Measurements from ENCODE around the gene CISH. TPM values are rescaled to one million over a fixed set of nuclear protein-coding genes. Genes with fewer than 3 reads are reported as not detected.

Gene CISH
- total RNA-seq, 4 donors from 2014 or later: 3.3 to 50.5 (median 20.3) TPM

DNA sequence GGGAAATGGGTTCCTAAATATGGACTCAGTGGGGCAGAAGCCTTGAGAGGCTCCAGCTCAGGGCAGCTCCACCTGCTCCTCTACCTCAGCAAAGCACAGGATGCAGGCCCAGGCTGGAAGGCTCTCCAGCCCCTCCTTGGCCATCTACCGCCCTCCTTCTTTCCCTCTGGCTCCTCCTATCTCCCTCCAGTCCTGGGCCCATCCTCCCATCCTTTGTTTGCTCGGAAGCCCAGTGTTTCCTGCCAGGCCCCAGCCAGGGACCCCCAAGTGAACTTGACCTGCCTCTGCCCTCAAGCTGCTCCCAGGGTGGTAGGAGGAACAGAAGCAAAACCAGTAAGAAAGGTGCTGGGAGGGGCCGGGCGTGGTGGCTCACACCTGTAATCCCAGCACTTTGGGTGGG lies 25.4 kb upstream of the CISH start:
- Histone ChIP-seq H3K4me3 (no peak overlapping the region), H3K36me3 (peaks cover 0 to 24% of the 10 kb centered on the region in 2 donors), H3K4me1 (peaks cover 32 to 47% of the 10 kb centered on the region in 2 donors), H3K27ac (peak overlapping the region in 3 of 4 donors; percentile 43 to 64 (median 43)), H3K27me3 (no peaks in the 10 kb centered on the region), H3K9me3 (no peaks in the 10 kb centered on the region)
- intact Hi-C loops (cut with DNase I; ENCODE audit: low total_unique reads) (no loop called here), in situ Hi-C loops (cut with MboI; ENCODE audit: low sequenced_read_pairs in 4 of 4) (no loop called here)
- ATAC-seq (no peak), DNase-seq (no peak)
- no peak for TF ChIP-seq POLR2A (IDR thresholded peaks at IDR 0.05)
- TF ChIP-seq, protein P1, sequence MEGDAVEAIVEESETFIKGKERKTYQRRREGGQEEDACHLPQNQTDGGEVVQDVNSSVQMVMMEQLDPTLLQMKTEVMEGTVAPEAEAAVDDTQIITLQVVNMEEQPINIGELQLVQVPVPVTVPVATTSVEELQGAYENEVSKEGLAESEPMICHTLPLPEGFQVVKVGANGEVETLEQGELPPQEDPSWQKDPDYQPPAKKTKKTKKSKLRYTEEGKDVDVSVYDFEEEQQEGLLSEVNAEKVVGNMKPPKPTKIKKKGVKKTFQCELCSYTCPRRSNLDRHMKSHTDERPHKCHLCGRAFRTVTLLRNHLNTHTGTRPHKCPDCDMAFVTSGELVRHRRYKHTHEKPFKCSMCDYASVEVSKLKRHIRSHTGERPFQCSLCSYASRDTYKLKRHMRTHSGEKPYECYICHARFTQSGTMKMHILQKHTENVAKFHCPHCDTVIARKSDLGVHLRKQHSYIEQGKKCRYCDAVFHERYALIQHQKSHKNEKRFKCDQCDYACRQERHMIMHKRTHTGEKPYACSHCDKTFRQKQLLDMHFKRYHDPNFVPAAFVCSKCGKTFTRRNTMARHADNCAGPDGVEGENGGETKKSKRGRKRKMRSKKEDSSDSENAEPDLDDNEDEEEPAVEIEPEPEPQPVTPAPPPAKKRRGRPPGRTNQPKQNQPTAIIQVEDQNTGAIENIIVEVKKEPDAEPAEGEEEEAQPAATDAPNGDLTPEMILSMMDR (IDR thresholded peaks at IDR 0.05 in 4 of 5, conservative IDR thresholded peaks at IDR 0.05 in 1 of 5): no peak

DNA sequence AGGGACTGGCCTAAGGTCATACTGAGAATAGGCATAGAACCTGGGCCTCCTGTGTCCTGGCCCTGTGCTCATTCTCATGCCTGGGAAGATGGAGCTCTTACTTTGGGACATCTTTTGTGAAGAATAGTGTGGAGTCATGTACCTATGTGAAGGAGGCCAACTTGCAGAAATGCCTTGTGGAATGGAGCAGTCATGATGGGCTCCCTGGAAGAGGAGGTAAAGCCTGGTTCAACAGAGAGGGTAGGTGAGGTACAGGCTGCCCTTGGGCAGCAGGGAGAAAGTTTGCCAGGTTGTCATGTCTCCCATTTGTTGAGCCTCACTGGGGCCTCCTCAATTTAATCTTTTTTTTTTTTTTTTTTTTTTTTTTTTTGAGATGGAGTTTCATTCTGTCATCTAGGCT lies 23.5 kb upstream of the CISH start:
- in situ Hi-C loops (cut with MboI; ENCODE audit: low sequenced_read_pairs in 4 of 4): no loop called here
- Histone ChIP-seq H3K9me3 (no peaks in the 10 kb centered on the region), H3K4me3 (no peak overlapping the region), H3K27ac (peak overlapping the region in 2 of 4 donors; percentile 15 to 50), H3K36me3 (peaks cover 0 to 5% of the 10 kb centered on the region in 2 donors), H3K27me3 (no peaks in the 10 kb centered on the region), H3K4me1 (peaks cover 40 to 67% of the 10 kb centered on the region in 2 donors)
- no peak for DNase-seq
- ATAC-seq: no peak
- TF ChIP-seq, protein P1 (IDR thresholded peaks at IDR 0.05 in 4 of 5, conservative IDR thresholded peaks at IDR 0.05 in 1 of 5): no peak
- no peak for TF ChIP-seq POLR2A (IDR thresholded peaks at IDR 0.05)
- intact Hi-C loops (cut with DNase I; ENCODE audit: low total_unique reads): no loop called here

DNA sequence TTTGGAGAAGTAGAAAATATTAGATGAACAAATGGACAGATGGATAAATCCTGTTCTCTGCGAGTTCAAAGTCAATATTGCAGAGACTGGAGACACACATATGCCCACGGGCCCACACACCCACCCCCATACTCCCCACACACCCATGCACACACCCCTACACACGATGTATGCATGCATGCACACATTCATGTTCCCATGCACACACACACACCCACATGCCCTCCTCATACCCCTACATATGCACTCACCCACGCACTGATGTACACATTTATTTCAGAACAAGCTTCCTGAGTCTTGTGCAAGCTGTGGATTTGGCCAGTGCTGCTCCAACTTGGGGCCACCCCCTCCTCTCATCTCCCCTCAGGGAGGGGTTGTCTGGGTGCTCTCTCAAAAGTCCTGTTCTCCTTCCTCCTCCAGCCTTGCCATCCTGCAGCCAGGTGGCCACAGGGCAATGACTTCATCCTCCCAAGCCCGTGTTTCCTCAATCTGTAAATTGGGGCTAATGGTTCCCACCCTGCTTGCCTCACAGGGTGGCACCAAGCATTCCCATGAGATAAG lies 21.7 kb upstream of the CISH start:
- no peak overlapping the region for H3K4me3 ChIP-seq
- ATAC-seq (no peak), DNase-seq (no peak)
- no peaks in the 10 kb centered on the region for H3K9me3 ChIP-seq
- no peaks in the 10 kb centered on the region for H3K36me3 ChIP-seq
- no peaks in the 10 kb centered on the region for H3K27me3 ChIP-seq
- peak overlapping the region in 1 of 4 donors; percentile 98 for H3K27ac ChIP-seq
- in situ Hi-C loops (cut with MboI; ENCODE audit: low sequenced_read_pairs in 4 of 4) (no loop called here), intact Hi-C loops (cut with DNase I; ENCODE audit: low total_unique reads) (no loop called here)
- TF ChIP-seq, protein P1 (IDR thresholded peaks at IDR 0.05 in 4 of 5, conservative IDR thresholded peaks at IDR 0.05 in 1 of 5): no peak
- TF ChIP-seq POLR2A (IDR thresholded peaks at IDR 0.05): no peak
- peaks cover 33 to 68% of the 10 kb centered on the region in 2 donors for H3K4me1 ChIP-seq

DNA sequence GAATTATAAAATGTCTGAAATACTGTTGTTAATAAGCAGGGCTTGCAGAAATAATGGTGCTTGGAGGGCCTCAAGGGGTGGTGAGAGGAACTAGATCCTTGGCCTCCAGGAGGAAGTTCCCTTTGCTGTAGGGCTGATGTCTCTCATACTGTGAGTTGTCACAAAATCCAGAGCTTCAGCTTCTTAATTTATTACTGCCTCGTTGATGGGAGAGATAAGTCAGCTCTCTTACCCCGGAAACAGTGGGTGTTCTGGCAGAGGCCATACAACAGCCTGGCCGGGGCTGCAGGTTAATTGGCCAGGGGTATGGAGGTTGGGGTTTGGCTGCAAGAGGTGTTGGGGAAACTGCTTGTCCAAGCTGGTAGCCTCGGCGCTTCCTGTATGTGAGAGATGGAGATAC lies 20.9 kb upstream of the CISH start:
- no peak overlapping the region for H3K4me3 ChIP-seq
- in situ Hi-C loops (cut with MboI; ENCODE audit: low sequenced_read_pairs in 4 of 4): no loop called here
- H3K27me3 ChIP-seq: no peaks in the 10 kb centered on the region
- H3K36me3 ChIP-seq: no peaks in the 10 kb centered on the region
- peaks cover 34 to 68% of the 10 kb centered on the region in 2 donors for H3K4me1 ChIP-seq
- H3K27ac ChIP-seq: peak overlapping the region; percentile 96 to 98 (median 98)
- ATAC-seq (no peak), DNase-seq (no peak)
- TF ChIP-seq POLR2A (IDR thresholded peaks at IDR 0.05): no peak
- TF ChIP-seq, protein P1 (IDR thresholded peaks at IDR 0.05 in 4 of 5, conservative IDR thresholded peaks at IDR 0.05 in 1 of 5): no peak
- H3K9me3 ChIP-seq: no peaks in the 10 kb centered on the region
- intact Hi-C loops (cut with DNase I; ENCODE audit: low total_unique reads): no loop called here

DNA sequence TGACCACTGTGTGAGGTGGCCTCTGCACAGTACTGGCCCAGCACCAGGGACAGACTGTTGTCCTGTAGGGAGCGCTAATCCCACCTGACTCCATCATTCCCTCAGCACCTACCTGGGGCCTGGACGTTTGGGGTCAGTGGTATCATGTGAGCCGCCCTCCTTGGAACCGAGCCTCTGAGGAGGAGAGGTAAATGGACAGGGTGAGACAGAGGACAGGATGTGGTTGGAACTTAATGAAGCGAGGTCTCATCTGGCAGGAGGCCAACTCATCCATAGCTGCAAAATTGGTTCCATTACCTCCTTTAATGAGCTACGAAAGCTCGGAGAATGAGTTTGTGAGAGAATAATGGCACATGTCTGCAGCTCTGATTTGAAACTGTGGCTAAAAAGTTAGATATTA lies 19.3 kb upstream of the CISH start:
- no peak for TF ChIP-seq POLR2A (IDR thresholded peaks at IDR 0.05)
- TF ChIP-seq, protein P1 (IDR thresholded peaks at IDR 0.05 in 4 of 5, conservative IDR thresholded peaks at IDR 0.05 in 1 of 5): no peak
- Histone ChIP-seq H3K27ac (peak overlapping the region; percentile 96 to 98 (median 98)), H3K36me3 (no peaks in the 10 kb centered on the region), H3K27me3 (no peaks in the 10 kb centered on the region), H3K4me3 (no peak overlapping the region), H3K9me3 (no peaks in the 10 kb centered on the region), H3K4me1 (peaks cover 34 to 69% of the 10 kb centered on the region in 2 donors)
- ATAC-seq (no peak), DNase-seq (no peak)
- intact Hi-C loops (cut with DNase I; ENCODE audit: low total_unique reads): no loop called here
- in situ Hi-C loops (cut with MboI; ENCODE audit: low sequenced_read_pairs in 4 of 4): no loop called here
